HepG2 (cell line): ENCODE measurements around the gene ZER1. TPM values are rescaled to one million over a fixed set of nuclear protein-coding genes. Genes with fewer than 3 reads are reported as not detected.

ENCODE experiments used
- ASH2L ChIP-seq: fragments of 300-600, 200-600 bp; sonication (generic); IDR thresholded peaks from 2 replicates; pipeline ENCODE4 v1.7.0; 2017; ENCODE audit warnings: low read depth, mild to moderate bottlenecking, moderate library complexity, mixed read lengths, low read length; ENCODE audit not compliant: insufficient read length
- BRCA1 ChIP-seq: sonication (generic); formaldehyde crosslinking; IDR thresholded peaks from 2 replicates; pipeline ENCODE4 v1.4.0; 2020; ENCODE audit warnings: missing genetic modification reagents
- DRAP1 ChIP-seq: IDR thresholded peaks from 2 replicates; pipeline ENCODE4 v1.6.1; 2016; ENCODE audit warnings: missing genetic modification reagents, missing compliant biosample characterization
- GLI4 ChIP-seq: sonication (generic); formaldehyde crosslinking; IDR thresholded peaks from 2 replicates; pipeline ENCODE4 v1.5.1; 2020; ENCODE audit warnings: missing genetic modification reagents, mild to moderate bottlenecking, moderate library complexity, borderline replicate concordance
- HNF4A ChIP-seq: sonication (generic); formaldehyde crosslinking; IDR thresholded peaks from 2 replicates; pipeline ENCODE4 v1.4.0; 2020; ENCODE audit warnings: missing genetic modification reagents
- KDM4B ChIP-seq: sonication (generic); formaldehyde crosslinking; IDR thresholded peaks from 2 replicates; pipeline ENCODE4 v1.4.0; 2020; ENCODE audit warnings: missing genetic modification reagents
- MZF1 ChIP-seq: sonication (generic); formaldehyde crosslinking; IDR thresholded peaks from 2 replicates; pipeline ENCODE4 v1.8.1; 2023; ENCODE audit warnings: mild to moderate bottlenecking, missing genetic modification reagents, borderline replicate concordance
- NCOA1 ChIP-seq: sonication (generic); formaldehyde crosslinking; IDR thresholded peaks from 2 replicates; pipeline ENCODE4 v1.9.0; 2021; ENCODE audit warnings: missing genetic modification reagents
- PAX8 ChIP-seq: sonication (generic); formaldehyde crosslinking; IDR thresholded peaks from 2 replicates; pipeline ENCODE4 v1.8.0; 2022; ENCODE audit warnings: mild to moderate bottlenecking, missing genetic modification reagents, borderline replicate concordance
- POGK ChIP-seq: sonication (generic); formaldehyde crosslinking; conservative IDR thresholded peaks from 2 replicates; pipeline ENCODE4 v1.8.0; 2022; ENCODE audit warnings: mild to moderate bottlenecking, moderate library complexity, missing genetic modification reagents
- POLR2G ChIP-seq: fragments of 200-400 bp; formaldehyde crosslinking; IDR thresholded peaks from 2 replicates; pipeline ENCODE4 v1.6.1; 2018; ENCODE audit warnings: mild to moderate bottlenecking, low read depth, low read length, moderate library complexity
- RARA ChIP-seq: IDR thresholded peaks from 2 replicates; pipeline ENCODE4 v1.6.1; 2016; ENCODE audit warnings: missing genetic modification reagents, missing compliant biosample characterization
- REL ChIP-seq: sonication (generic); formaldehyde crosslinking; conservative IDR thresholded peaks from 2 replicates; pipeline ENCODE4 v1.8.0; 2022; ENCODE audit warnings: mild to moderate bottlenecking, missing genetic modification reagents, moderate library complexity
- RORA ChIP-seq: sonication (generic); formaldehyde crosslinking; IDR thresholded peaks from 2 replicates; pipeline ENCODE4 v1.5.0; 2020; ENCODE audit warnings: mild to moderate bottlenecking, missing genetic modification reagents, moderate library complexity
- ZBTB21 ChIP-seq: sonication (generic); formaldehyde crosslinking; IDR thresholded peaks from 2 replicates; pipeline ENCODE4 v1.4.0; 2020; ENCODE audit warnings: missing genetic modification reagents
- ZKSCAN8 ChIP-seq: IDR thresholded peaks from 2 replicates; pipeline ENCODE4 v1.6.1; 2016; ENCODE audit warnings: borderline replicate concordance, missing genetic modification reagents, missing compliant biosample characterization
- ZNF563 ChIP-seq: sonication (generic); formaldehyde crosslinking; IDR thresholded peaks from 2 replicates; pipeline ENCODE4 v1.8.0; 2022; ENCODE audit warnings: mild to moderate bottlenecking, moderate library complexity, missing genetic modification reagents
- ZNF605 ChIP-seq: sonication (generic); formaldehyde crosslinking; IDR thresholded peaks from 2 replicates; pipeline ENCODE4 v1.8.0; 2022; ENCODE audit warnings: mild to moderate bottlenecking, missing genetic modification reagents
- ZSCAN12 ChIP-seq: sonication (generic); formaldehyde crosslinking; IDR thresholded peaks from 2 replicates; pipeline ENCODE4 v1.9.0; 2021; ENCODE audit warnings: mild to moderate bottlenecking, missing genetic modification reagents
- polyA plus RNA-seq, 8 experiments: library from polyadenylated mRNA; depleted of rRNA in 3 of 8; stranded (reverse) in 7 of 8; unstranded in 1 of 8; fragments of >200 nt; fragmentation: Illumina TruSeq in 4 of 8; extraction: Trizol in 4 of 8; gene quantifications; 2 replicates each; pipeline versions ENCODE4 v1.2.1 to v1.2.3, GENCODE V29; 2011 to 2016; ENCODE audit warnings: low read depth in 4 of 8, missing spikeins in 1 of 8, mixed read lengths in 1 of 8; ENCODE audit not compliant: insufficient read depth in 1 of 8
- total RNA-seq, 5 experiments: library from RNA; depleted of rRNA; stranded (reverse); fragments of >200 nt; fragmentation: Illumina TruSeq; extraction: Trizol; gene quantifications; 2 replicates each; pipeline ENCODE4 v1.2.3, GENCODE V29; 2016; ENCODE audit warnings: low read depth in 1 of 5
- TF ChIP-seq, protein P1 (sequence below): sonication (generic); formaldehyde crosslinking; IDR thresholded peaks from 2 replicates; pipeline ENCODE4 v1.4.0; 2020; ENCODE audit warnings: missing genetic modification reagents, borderline replicate concordance
- TF ChIP-seq, protein P2 (sequence below): sonication (generic); formaldehyde crosslinking; IDR thresholded peaks from 2 replicates; pipeline ENCODE4 v1.4.0; 2020; ENCODE audit warnings: missing genetic modification reagents, borderline replicate concordance

Gene ZER1
- total and polyA plus RNA-seq, 2 of the 13 experiments (the other 11 are each of a cell fraction or from before 2014, with no cell fraction given) = 7.7 to 40.0 TPM

DNA sequence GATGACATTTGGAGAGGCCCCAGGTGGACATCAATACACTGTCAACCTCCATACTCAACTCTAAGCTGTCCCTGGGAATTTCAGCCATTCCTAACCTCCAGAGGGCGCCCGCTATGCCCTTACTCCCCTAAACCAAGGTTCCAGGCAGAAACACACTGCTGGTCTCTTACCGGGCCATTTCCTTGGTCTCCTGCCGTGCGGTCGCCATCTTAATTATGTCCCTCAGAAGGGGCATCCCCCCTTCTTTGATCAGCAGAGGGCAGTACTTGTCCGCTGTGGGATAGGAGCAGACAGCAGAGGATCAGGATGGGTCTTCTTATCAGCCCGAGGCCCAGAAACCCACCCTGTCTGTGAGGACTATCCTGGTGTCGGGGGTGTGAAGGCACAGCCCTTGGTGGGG lies 38.5 kb downstream of the ZER1 start (continued):
- TF ChIP-seq POGK (CRISPR knock-in tag) (0 out of 2 replicates have a peak, but pooled peaks have one; percentile 43), HNF4A (CRISPR knock-in tag) (peak; percentile 14; the same call in 1 of the 2 replicates), RARA (CRISPR knock-in tag) (no peak), ZKSCAN8 (CRISPR knock-in tag) (no peak), REL (CRISPR knock-in tag) (no peak), KDM4B (peak; percentile 46; the same call in 1 of the 2 replicates), ZNF605 (CRISPR knock-in tag) (peak; percentile 48; the same call in 1 of the 2 replicates), BRCA1 (CRISPR knock-in tag) (no peak), DRAP1 (peak; percentile 39; the same call in 1 of the 2 replicates), MZF1 (CRISPR knock-in tag) (no peak), ZNF563 (no peak), NCOA1 (CRISPR knock-in tag) (no peak), POLR2G (peak; percentile 43; the same call in 1 of the 2 replicates), ASH2L (peak; percentile 23), RORA (no peak), ZBTB21 (CRISPR knock-in tag) (no peak), PAX8 (no peak), ZSCAN12 (CRISPR knock-in tag) (no peak), GLI4 (CRISPR knock-in tag) (no peak)
- TF ChIP-seq, protein P1, sequence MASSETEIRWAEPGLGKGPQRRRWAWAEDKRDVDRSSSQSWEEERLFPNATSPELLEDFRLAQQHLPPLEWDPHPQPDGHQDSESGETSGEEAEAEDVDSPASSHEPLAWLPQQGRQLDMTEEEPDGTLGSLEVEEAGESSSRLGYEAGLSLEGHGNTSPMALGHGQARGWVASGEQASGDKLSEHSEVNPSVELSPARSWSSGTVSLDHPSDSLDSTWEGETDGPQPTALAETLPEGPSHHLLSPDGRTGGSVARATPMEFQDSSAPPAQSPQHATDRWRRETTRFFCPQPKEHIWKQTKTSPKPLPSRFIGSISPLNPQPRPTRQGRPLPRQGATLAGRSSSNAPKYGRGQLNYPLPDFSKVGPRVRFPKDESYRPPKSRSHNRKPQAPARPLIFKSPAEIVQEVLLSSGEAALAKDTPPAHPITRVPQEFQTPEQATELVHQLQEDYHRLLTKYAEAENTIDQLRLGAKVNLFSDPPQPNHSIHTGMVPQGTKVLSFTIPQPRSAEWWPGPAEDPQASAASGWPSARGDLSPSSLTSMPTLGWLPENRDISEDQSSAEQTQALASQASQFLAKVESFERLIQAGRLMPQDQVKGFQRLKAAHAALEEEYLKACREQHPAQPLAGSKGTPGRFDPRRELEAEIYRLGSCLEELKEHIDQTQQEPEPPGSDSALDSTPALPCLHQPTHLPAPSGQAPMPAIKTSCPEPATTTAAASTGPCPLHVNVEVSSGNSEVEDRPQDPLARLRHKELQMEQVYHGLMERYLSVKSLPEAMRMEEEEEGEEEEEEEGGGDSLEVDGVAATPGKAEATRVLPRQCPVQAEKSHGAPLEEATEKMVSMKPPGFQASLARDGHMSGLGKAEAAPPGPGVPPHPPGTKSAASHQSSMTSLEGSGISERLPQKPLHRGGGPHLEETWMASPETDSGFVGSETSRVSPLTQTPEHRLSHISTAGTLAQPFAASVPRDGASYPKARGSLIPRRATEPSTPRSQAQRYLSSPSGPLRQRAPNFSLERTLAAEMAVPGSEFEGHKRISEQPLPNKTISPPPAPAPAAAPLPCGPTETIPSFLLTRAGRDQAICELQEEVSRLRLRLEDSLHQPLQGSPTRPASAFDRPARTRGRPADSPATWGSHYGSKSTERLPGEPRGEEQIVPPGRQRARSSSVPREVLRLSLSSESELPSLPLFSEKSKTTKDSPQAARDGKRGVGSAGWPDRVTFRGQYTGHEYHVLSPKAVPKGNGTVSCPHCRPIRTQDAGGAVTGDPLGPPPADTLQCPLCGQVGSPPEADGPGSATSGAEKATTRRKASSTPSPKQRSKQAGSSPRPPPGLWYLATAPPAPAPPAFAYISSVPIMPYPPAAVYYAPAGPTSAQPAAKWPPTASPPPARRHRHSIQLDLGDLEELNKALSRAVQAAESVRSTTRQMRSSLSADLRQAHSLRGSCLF (CRISPR knock-in tag) = no peak
- TF ChIP-seq, protein P2, sequence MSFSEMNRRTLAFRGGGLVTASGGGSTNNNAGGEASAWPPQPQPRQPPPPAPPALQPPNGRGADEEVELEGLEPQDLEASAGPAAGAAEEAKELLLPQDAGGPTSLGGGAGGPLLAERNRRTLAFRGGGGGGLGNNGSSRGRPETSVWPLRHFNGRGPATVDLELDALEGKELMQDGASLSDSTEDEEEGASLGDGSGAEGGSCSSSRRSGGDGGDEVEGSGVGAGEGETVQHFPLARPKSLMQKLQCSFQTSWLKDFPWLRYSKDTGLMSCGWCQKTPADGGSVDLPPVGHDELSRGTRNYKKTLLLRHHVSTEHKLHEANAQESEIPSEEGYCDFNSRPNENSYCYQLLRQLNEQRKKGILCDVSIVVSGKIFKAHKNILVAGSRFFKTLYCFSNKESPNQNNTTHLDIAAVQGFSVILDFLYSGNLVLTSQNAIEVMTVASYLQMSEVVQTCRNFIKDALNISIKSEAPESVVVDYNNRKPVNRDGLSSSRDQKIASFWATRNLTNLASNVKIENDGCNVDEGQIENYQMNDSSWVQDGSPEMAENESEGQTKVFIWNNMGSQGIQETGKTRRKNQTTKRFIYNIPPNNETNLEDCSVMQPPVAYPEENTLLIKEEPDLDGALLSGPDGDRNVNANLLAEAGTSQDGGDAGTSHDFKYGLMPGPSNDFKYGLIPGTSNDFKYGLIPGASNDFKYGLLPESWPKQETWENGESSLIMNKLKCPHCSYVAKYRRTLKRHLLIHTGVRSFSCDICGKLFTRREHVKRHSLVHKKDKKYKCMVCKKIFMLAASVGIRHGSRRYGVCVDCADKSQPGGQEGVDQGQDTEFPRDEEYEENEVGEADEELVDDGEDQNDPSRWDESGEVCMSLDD (CRISPR knock-in tag) = no peak
